SJSA1 (cell line): ENCODE results near the gene MRLN. TPM values are rescaled to one million over a fixed set of nuclear protein-coding genes. Genes with fewer than 3 reads are reported as not detected.

Source experiments
- DNase-seq, 2 experiments: peaks; one replicate each; pipeline ENCODE4 v3.0.0-alpha.2; 2015 to 2020; ENCODE audit warnings: low spot score in 2 of 2, low read depth in 1 of 2
- H3K27ac ChIP-seq: fragments of 250-450 bp; sonication (Bioruptor Pico); 2 replicates; pipeline ENCODE4 v1.5.1; 2020; ENCODE audit warnings: mild to moderate bottlenecking, moderate library complexity
- H3K27me3 ChIP-seq: fragments of 250-450 bp; sonication (Bioruptor Pico); replicated peaks from 2 replicates; pipeline ENCODE4 v1.5.1; 2020; ENCODE audit warnings: mild to moderate bottlenecking, moderate library complexity
- H3K36me3 ChIP-seq: fragments of 250-450 bp; sonication (Bioruptor Pico); 2 replicates; pipeline ENCODE4 v1.5.1; 2020; ENCODE audit warnings: mild to moderate bottlenecking
- H3K4me1 ChIP-seq: fragments of 250-450 bp; sonication (Bioruptor Pico); replicated peaks from 2 replicates; pipeline ENCODE4 v1.6.1; 2021; ENCODE audit warnings: mild to moderate bottlenecking
- H3K4me3 ChIP-seq: fragments of 250-450 bp; sonication (Bioruptor Pico); 2 replicates; pipeline ENCODE4 v1.5.1; 2020; ENCODE audit warnings: mild to moderate bottlenecking
- H3K9me3 ChIP-seq: fragments of 250-450 bp; sonication (Bioruptor Pico); replicated peaks from 2 replicates; pipeline ENCODE4 v1.5.1; 2020; ENCODE audit warnings: mild to moderate bottlenecking
- total RNA-seq: library from RNA; depleted of rRNA; stranded (reverse); fragments of >200 nt; shearing (Covaris generic); gene quantifications from 2 replicates; pipeline ENCODE4 v1.2.3, GENCODE V29; 2014

MRLN gene
- total RNA-seq, 1 experiment from 2014 or later = not detected

DNA sequence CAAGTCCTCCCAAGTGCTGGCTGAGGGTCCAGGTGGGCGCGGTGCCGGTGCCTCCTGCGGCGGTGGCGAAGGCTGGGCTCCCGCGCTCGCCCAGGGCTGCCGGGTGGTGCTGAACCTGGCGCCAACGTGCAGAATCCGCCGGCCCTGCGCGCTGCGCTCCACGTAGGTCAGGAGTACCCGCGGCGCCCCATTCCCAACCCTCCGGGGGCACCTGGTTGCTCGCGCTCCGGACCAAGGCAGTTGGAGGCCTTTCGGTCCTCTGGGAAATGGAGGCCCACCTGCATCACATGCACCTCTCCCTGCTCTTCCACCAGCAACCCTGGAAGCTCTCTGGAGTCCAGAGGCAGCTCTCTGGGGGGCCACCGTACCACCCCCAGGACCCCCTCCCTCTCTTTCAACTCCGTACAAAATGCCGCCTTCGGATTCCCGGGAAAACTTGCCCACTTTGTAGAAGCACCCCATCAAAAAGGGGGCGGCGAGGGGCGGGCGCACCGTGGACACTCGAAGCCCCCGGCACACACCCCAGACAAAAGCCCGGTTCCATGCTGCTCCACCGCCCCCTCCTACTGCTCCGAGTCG, 44.4 kb downstream of the MRLN start:
- H3K4me3 ChIP-seq = peak overlapping the region; percentile 41
- no peak overlapping the region for H3K27ac ChIP-seq
- H3K9me3 ChIP-seq = no peaks in the 10 kb centered on the region
- DNase-seq = no peak
- H3K4me1 ChIP-seq = peaks cover 18% of the 10 kb centered on the region
- H3K27me3 ChIP-seq = peaks cover 58% of the 10 kb centered on the region
- no peaks in the 10 kb centered on the region for H3K36me3 ChIP-seq

DNA sequence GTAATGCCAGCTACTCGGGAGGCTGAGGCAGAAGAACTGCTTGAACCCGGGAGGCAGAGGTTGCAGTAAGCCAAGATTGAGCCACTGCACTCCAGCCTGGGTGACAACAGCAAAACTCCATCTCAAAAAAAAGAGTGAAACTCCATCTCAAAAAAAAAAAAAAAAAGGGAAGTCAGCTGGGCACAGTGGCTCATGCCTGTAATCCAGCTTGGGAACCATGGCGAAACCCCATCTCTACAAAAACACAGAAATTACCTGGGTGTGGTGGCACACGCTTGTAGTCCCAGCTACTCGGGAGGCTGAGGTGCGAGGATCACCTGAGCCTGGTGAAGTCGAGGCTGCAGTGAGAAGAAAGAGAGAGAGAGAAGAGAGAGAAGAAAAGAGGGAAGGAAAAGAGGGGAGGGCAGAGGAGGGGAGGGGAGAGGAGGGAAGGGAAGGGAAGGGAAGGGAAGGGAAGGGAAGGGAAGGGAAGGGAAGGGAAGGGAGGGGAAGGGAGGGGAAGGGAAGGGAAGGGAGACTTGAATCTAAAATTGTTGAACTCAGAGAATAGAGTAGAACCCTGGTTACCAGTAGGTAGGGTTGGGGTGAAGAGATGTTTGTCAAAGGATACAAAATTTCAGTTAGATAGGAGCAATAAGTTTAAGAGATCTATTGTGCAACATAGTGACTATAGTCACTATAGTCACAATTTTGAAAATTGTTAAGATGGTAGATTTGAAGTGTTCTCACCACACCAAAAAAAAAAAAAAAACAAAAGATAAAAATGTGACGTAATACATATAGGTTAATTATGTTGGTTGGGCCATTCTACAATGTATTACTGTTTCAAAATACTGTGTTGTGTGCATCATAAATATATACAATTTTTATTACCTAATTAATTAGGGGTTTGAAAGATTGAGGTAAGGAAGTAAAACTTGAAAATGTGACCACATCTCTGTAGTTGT, 46.1 kb downstream of the MRLN start:
- Histone ChIP-seq H3K9me3 (no peaks in the 10 kb centered on the region), H3K36me3 (no peaks in the 10 kb centered on the region), H3K27me3 (peaks cover 48% of the 10 kb centered on the region), H3K4me1 (peaks cover 18% of the 10 kb centered on the region), H3K4me3 (no peak overlapping the region), H3K27ac (no peak overlapping the region)
- no peak for DNase-seq

DNA sequence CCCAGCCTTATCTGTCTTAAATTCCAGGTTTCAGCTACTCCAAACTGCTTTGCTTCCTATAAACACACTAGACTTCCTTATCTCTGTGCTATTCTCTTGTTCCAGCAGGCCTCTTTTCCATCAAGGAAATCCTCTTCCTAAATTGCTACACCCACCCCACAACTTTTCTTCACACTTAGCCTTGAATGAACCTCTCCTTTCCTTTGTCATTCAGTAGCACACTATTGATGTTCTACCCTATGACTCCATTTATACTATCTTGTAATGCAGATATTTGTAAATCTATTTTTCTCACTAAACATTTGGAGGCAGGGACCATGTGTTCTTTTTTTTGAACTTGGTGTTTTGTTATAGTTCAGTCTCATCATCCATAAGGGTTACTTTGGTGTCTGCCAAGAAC, 47.3 kb downstream of the MRLN start:
- Histone ChIP-seq H3K4me1 (peaks cover 18% of the 10 kb centered on the region), H3K27ac (no peak overlapping the region), H3K9me3 (no peaks in the 10 kb centered on the region), H3K27me3 (peaks cover 38% of the 10 kb centered on the region), H3K4me3 (no peak overlapping the region), H3K36me3 (no peaks in the 10 kb centered on the region)
- DNase-seq = no peak

DNA sequence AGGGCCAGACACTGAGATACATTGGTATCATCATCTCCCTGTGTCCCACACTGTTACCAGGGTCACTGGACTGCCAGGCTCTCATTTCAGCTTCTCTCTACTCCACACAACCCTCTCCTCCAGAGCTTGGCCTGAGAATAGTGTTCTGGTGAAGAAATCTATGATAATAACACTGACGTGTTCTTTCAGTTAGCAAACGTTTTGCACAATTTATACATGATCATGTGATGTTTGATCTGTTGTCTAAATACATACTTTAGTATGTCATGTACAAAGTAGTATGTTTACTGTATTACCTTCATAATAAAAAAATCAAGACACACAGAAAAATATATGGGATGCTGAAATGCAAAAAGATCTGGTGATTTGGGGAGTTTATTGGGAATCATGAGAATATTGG, 48.6 kb downstream of the MRLN start:
- no peaks in the 10 kb centered on the region for H3K36me3 ChIP-seq
- no peaks in the 10 kb centered on the region for H3K9me3 ChIP-seq
- DNase-seq = no peak
- peaks cover 12% of the 10 kb centered on the region for H3K4me1 ChIP-seq
- no peak overlapping the region for H3K27ac ChIP-seq
- peaks cover 25% of the 10 kb centered on the region for H3K27me3 ChIP-seq
- no peak overlapping the region for H3K4me3 ChIP-seq

DNA sequence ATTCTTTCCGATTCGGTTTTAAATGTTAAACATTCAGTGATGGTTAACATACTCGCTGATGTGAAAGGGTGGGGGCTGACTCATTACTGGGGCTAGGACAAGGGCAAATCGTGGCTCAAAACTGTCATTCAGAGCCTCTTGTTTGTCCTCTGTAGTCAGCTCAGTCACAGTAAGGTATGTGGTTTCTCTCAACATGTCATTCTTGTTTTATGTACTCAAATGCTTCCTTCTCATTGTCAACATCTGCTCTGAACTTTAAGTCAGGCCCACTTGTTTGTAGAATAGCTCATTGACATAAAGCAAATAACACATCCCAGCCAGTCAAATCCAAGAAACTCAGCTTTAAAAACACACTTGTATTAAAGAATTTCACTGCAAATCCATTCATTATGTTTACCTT, 50.9 kb downstream of the MRLN start:
- no peak overlapping the region for H3K4me3 ChIP-seq
- no peak for DNase-seq

DNA sequence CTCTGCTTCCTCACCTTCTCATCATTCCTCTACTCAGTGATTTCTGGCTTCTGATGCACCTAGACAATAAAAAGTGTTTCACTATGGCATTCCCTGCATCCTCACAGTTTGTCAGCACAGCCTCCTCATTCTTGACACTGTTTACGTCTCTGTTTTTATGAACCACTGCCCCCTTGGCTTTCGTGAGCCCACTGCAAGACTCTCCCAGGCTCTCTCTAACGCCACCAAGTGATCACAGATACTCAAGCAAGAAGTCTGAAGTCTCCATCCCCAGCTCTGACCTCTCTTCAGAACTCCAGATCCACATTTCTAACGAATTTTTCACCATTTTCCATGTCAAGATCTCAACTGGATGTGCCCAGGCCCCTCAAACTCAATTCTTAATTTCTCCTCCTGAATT, 52.5 kb downstream of the MRLN start:
- Histone ChIP-seq H3K27ac (no peak overlapping the region), H3K9me3 (no peaks in the 10 kb centered on the region), H3K27me3 (no peaks in the 10 kb centered on the region; the same call in 1 of the 2 replicates), H3K4me3 (no peak overlapping the region), H3K36me3 (no peaks in the 10 kb centered on the region), H3K4me1 (no peaks in the 10 kb centered on the region)
- no peak for DNase-seq

More for the DNA sequence above, 50.9 kb downstream of the MRLN start:
- Histone ChIP-seq H3K36me3 (no peaks in the 10 kb centered on the region), H3K27me3 (peaks cover 4% of the 10 kb centered on the region; the same call in 1 of the 2 replicates), H3K4me1 (no peaks in the 10 kb centered on the region), H3K9me3 (no peaks in the 10 kb centered on the region), H3K27ac (no peak overlapping the region)

DNA sequence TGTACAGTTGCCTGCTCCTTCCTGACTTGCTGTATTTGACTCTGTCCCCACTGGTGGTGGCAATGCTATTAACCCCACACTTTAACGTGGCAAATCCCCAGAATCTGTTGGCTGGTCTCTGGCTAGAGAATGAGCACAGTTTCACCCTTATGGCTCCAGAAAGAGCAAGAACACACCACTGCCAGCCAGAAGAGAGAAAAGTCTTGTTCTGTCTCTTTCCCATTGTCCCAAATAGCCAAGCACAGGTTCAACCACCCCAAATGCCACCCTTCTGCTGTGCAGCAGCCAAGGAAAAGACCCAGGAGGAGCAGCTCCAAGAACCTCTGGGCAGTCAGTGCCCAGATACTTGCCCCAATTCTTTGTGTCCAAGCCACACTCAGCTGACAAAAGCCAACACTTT, 54.9 kb downstream of the MRLN start:
- no peaks in the 10 kb centered on the region for H3K36me3 ChIP-seq
- no peak overlapping the region for H3K27ac ChIP-seq
- H3K27me3 ChIP-seq = no peaks in the 10 kb centered on the region; the same call in 1 of the 2 replicates
- no peaks in the 10 kb centered on the region for H3K9me3 ChIP-seq
- no peak overlapping the region for H3K4me3 ChIP-seq
- H3K4me1 ChIP-seq = no peaks in the 10 kb centered on the region
- DNase-seq = no peak

DNA sequence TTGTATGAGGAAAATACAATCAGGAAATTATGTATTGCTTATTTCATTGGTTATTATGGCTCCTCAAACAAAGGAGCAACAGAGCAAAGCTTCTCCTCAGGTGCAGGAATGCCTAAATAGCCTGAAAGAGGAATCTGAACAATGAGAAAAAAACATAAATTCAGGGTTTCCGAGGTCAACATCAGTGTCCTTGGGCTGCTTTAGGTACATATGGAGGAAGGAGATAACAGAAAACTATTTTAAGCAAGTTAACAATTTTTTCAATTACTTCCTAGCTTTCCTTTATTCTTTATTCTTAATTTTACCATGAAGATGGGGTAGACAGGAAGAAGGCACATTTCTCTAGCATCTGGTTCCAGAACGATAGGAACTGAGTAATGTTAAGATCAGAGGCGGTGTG, 57.6 kb downstream of the MRLN start:
- Histone ChIP-seq H3K27me3 (no peaks in the 10 kb centered on the region; the same call in 1 of the 2 replicates), H3K9me3 (no peaks in the 10 kb centered on the region), H3K36me3 (no peaks in the 10 kb centered on the region), H3K4me3 (no peak overlapping the region), H3K4me1 (no peaks in the 10 kb centered on the region), H3K27ac (no peak overlapping the region)
- no peak for DNase-seq

DNA sequence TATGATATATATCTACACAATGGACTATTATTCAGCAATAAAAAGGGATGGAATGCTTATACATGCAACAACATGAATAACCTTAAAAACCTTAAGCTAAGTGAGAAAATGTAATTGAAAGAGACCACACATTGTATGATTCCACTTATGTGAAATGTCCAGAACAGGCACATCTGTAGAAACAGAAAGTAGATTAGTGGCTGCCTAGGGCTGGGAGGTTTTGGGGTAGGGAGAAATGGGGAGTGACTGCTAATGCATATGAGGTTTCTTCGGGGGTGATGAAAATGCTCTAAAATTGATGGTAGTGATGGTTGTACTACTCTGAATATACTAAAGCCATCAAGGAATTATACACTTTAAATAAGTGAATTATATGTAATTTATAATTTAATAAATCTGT, 58.3 kb downstream of the MRLN start:
- DNase-seq = no peak
- no peaks in the 10 kb centered on the region; the same call in 1 of the 2 replicates for H3K27me3 ChIP-seq
- H3K36me3 ChIP-seq = no peaks in the 10 kb centered on the region
- no peaks in the 10 kb centered on the region for H3K4me1 ChIP-seq
- no peak overlapping the region for H3K4me3 ChIP-seq
- no peaks in the 10 kb centered on the region for H3K9me3 ChIP-seq
- H3K27ac ChIP-seq = no peak overlapping the region

DNA sequence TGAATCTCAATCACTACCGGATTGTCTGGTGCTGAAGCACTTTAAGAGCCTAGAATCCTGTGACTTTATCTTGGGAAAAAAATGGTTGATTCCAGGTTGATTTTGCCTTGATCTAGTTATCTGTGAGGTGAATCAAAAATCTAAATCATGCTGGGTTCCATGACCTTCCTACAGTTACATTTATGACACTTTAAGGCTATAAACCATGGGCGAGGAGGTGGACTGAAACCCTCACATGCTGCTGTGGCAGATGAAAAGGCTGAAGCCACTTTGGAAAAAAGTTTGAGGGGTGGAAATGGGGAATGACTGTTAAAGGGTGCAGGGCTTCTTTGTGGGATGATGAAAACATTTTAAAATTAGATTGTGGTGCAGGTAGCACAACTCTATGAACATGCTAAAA, 61.1 kb downstream of the MRLN start:
- no peaks in the 10 kb centered on the region for H3K4me1 ChIP-seq
- no peak for DNase-seq
- no peaks in the 10 kb centered on the region for H3K9me3 ChIP-seq
- H3K36me3 ChIP-seq = no peaks in the 10 kb centered on the region
- no peak overlapping the region for H3K4me3 ChIP-seq
- H3K27ac ChIP-seq = no peak overlapping the region
- no peaks in the 10 kb centered on the region for H3K27me3 ChIP-seq

DNA sequence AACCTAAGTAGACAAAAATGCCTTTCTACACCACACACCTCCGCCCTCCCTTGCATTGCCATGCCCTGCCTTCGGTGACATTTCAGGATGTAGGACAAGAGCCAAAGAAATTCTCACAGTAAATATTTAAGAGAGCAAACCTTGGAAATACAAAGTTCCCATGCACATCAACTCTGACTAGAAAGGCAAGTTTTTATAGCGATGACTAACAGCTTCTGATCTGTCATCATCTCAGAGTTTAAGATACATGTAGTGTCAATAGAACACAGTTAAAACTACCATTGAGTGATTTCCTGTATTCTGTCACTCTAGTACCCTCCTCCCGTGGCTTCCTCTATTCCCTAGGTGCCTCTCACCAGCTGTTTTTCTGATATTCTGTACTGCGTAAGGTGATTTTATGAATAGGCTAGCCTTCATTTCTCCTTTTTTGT, 64.3 kb downstream of the MRLN start:
- no peaks in the 10 kb centered on the region for H3K9me3 ChIP-seq

DNA sequence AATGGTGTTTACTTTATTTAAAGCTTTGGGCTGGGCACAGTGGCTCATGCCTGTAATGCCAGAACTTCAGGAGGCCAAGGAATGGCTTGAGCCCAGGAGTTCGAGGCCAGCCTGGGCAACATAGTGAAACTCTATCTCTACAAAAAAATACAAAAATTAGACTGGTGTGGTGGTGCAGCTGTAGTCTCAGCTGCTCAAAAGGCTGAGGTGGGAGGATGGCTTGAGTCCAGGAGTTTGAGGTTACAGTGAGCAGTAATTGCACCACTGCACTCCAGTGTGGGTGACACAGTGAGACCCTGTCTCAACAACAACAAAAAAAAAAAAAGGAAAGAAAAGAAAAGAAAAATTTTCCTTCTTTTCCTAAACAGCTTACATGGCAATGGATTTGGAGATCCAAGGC, 65.6 kb downstream of the MRLN start:
- Histone ChIP-seq H3K27ac (no peak overlapping the region), H3K4me3 (no peak overlapping the region), H3K27me3 (no peaks in the 10 kb centered on the region), H3K9me3 (no peaks in the 10 kb centered on the region), H3K36me3 (no peaks in the 10 kb centered on the region), H3K4me1 (no peaks in the 10 kb centered on the region)
- DNase-seq = no peak

More for the DNA sequence above, 64.3 kb downstream of the MRLN start:
- H3K27me3 ChIP-seq = no peaks in the 10 kb centered on the region
- DNase-seq = no peak
- H3K36me3 ChIP-seq = no peaks in the 10 kb centered on the region
- H3K27ac ChIP-seq = no peak overlapping the region
- H3K4me3 ChIP-seq = no peak overlapping the region
- no peaks in the 10 kb centered on the region for H3K4me1 ChIP-seq
